Measurements from ENCODE around the gene TRIM56.
"Not testable (repeated sequence)": the region's sequence is repeated elsewhere in the genome, so short reads cannot be mapped to it uniquely, and the experiment has no call there.

TRIM56 gene

GRCh38 chr7:101092266-101092905 is 7.1 kb downstream of the TRIM56 start:
- not testable (repeated sequence) for DNase-seq

- peak; percentile 92 for DNase-seq
Observed at GRCh38 chr7:101093906-101094305, 8.6 kb downstream of the TRIM56 start.

- DNase-seq: no peak
Observed at GRCh38 chr7:101094376-101094775, 9.1 kb downstream of the TRIM56 start.

- peak; percentile 68 for DNase-seq
Observed at GRCh38 chr7:101094791-101095375, 9.6 kb downstream of the TRIM56 start.

- DNase-seq: no peak
Observed at GRCh38 chr7:101096331-101096956, 11.2 kb downstream of the TRIM56 start.

GRCh38 chr7:101096957-101097347 is 11.7 kb downstream of the TRIM56 start:
- DNase-seq: no peak

- no peak for DNase-seq
Observed at GRCh38 chr7:101097561-101097960, 12.3 kb downstream of the TRIM56 start.

- DNase-seq: peak; percentile 100
Observed at GRCh38 chr7:101099969-101100781, 14.9 kb downstream of the TRIM56 start.

- no peak for DNase-seq
Observed at GRCh38 chr7:101100858-101101847, 15.9 kb downstream of the TRIM56 start.

GRCh38 chr7:101102026-101102425 is 16.7 kb downstream of the TRIM56 start:
- DNase-seq: no peak

GRCh38 chr7:101103701-101104100 is 18.4 kb downstream of the TRIM56 start:
- DNase-seq: not testable (repeated sequence)

GRCh38 chr7:101104193-101104713 is 19.0 kb downstream of the TRIM56 start:
- no peak for DNase-seq

GRCh38 chr7:101104799-101105198 is 19.5 kb downstream of the TRIM56 start:
- no peak for DNase-seq

GRCh38 chr7:101105248-101105647 is 20.0 kb downstream of the TRIM56 start:
- not testable (repeated sequence) for DNase-seq

GRCh38 chr7:101106386-101106785 is 21.1 kb downstream of the TRIM56 start:
- no peak for DNase-seq

GRCh38 chr7:101108330-101108857 is 23.1 kb downstream of the TRIM56 start:
- no peak for DNase-seq

- DNase-seq: no peak
Observed at GRCh38 chr7:101108961-101109360, 23.7 kb downstream of the TRIM56 start.

- no peak for DNase-seq
Observed at GRCh38 chr7:101109368-101109767, 24.1 kb downstream of the TRIM56 start.

- no peak for DNase-seq
Observed at GRCh38 chr7:101111261-101111660, 26.0 kb downstream of the TRIM56 start.

- peak; percentile 83 for DNase-seq
Observed at GRCh38 chr7:101112233-101112632, 27.0 kb downstream of the TRIM56 start.

- DNase-seq: not testable (repeated sequence)
Observed at GRCh38 chr7:101113140-101113539, 27.9 kb downstream of the TRIM56 start.

GRCh38 chr7:101113836-101114235 is 28.6 kb downstream of the TRIM56 start:
- DNase-seq: no peak

All from HCEC 1CT (cell line).